WI38 (cell line): ENCODE measurements around the gene C19orf44.

Experiments
- H3K4me3 ChIP-seq: 2 replicates; pipeline ENCODE4 v1.5.1; 2011; ENCODE audit warnings: low read depth, mild to moderate bottlenecking, control low read depth, low read length
- CTCF ChIP-seq: IDR thresholded peaks from 2 replicates; pipeline ENCODE4 v1.5.1; 2012; ENCODE audit warnings: low read depth, mild to moderate bottlenecking, control low read depth, low read length

Gene C19orf44

GRCh38 chr19:16520074-16520973, 24.1 kb downstream of the C19orf44 start:
- no peak for TF ChIP-seq CTCF
- H3K4me3 ChIP-seq, result no peak overlapping the region

GRCh38 chr19:16520986-16521624, 24.9 kb downstream of the C19orf44 start:
- H3K4me3 ChIP-seq, result no peak overlapping the region
- no peak for TF ChIP-seq CTCF

GRCh38 chr19:16521715-16522289, 25.6 kb downstream of the C19orf44 start:
- H3K4me3 ChIP-seq, result no peak overlapping the region
- TF ChIP-seq CTCF, result no peak

- TF ChIP-seq CTCF, result no peak
Observed at GRCh38 chr19:16522559-16523377, 26.6 kb downstream of the C19orf44 start.

GRCh38 chr19:16524991-16525734, 29.0 kb downstream of the C19orf44 start:
- no peak overlapping the region for H3K4me3 ChIP-seq
- TF ChIP-seq CTCF, result no peak

More at GRCh38 chr19:16522559-16523377, 26.6 kb downstream of the C19orf44 start:
- no peak overlapping the region for H3K4me3 ChIP-seq

GRCh38 chr19:16525751-16526481, 29.7 kb downstream of the C19orf44 start:
- TF ChIP-seq CTCF, result no peak
- H3K4me3 ChIP-seq, result no peak overlapping the region
